ENCODE results near the gene THPO. TPM values are rescaled to one million over a fixed set of nuclear protein-coding genes. Genes with fewer than 3 reads are reported as not detected.
"Not testable (repeated sequence)": the region's sequence is repeated elsewhere in the genome, so short reads cannot be mapped to it uniquely, and the experiment has no call there.

The THPO gene
- total RNA-seq, 2 donors from 2014 or later, result not detected

DNA sequence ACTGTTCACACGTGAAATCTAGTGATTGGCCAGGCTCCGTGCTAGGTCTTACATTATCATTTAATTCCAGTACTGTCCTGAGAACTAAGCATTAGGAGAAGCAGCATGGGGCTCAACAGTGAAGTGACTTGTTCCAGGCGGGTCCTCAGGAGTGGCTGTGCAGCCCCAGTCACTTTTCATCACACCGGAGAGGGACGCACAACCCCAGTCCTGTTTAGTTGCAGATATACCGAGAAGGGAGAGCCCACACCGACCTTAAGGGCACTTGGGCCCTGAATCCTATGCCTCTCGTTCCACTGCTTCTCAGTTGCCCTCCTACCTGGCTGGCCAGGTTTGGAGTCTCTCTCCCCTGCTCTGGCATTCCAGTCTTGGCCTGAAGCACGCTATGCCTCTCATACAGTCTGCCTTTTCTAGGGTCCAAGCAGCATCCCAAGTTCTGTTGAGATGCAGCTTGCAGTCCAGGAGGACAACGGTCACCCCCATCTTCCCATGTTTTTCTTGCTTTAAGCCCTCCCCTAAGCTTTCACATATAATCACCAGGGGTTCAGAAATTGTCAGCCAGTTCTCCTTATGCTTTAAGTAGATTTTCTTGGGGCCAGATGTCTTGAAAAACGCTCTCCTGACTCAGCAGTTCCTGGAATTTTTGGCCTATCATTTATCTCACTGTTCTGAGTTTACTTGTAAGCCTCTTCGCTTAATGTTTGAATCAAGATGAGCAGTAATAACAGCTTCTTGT is 30.5 kb downstream of the THPO start:
- Mint-ChIP-seq H3K27ac (no peak overlapping the region), H3K36me3 (ENCODE audit: insufficient read depth in 2 of 2) (peaks cover 0 to 1% of the 10 kb centered on the region in 2 donors), H3K27me3 (ENCODE audit: low read depth) (no peaks in the 10 kb centered on the region), H3K9me3 (no peaks in the 10 kb centered on the region), H3K4me1 (ENCODE audit: low read depth) (peaks cover 5% of the 10 kb centered on the region), H3K4me3 (no peak overlapping the region)
- no peak for DNase-seq
- no peak for ATAC-seq (replicated peaks in 1 of 2)

DNA sequence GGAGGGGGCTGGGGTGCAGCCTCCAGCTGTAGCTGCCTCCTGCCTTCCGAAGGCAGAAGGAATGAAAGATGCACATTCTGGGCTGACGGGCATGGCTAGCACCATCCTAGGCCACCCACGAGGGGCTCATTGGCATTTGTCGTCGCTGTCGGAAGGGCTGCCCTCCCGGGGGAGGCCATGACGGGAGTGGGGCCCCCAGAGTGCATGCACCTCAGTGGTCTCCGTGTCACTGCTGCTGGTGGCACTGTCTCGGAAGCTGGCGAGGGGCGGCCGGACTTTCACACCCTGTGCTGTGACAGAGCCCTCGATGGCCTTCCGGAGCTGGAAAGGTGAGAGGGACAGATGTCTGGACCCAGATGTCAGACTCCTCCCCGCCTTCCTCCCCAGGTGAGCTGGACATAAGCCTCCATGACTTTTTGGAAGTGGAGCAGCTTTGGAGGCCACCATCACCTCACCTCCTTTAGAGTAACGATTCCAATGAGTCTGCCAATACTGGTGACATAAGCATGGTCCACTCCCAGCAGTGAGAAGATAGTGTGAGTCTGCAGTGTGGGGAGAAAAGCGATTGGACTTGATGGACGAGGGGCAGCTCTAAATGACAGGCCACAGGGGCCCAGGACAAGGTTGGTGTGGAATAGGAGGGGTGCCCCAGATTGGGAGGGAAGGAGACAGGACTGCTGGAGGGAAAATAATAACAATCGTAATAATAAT is 31.4 kb downstream of the THPO start:
- Mint-ChIP-seq H3K9me3 (no peaks in the 10 kb centered on the region), H3K27ac (no peak overlapping the region), H3K27me3 (ENCODE audit: low read depth) (no peaks in the 10 kb centered on the region), H3K36me3 (ENCODE audit: insufficient read depth in 2 of 2) (peaks cover 0 to 1% of the 10 kb centered on the region in 2 donors), H3K4me3 (no peak overlapping the region), H3K4me1 (ENCODE audit: low read depth) (peaks cover 5% of the 10 kb centered on the region)
- DNase-seq, result no peak
- no peak for ATAC-seq (replicated peaks in 1 of 2)

DNA sequence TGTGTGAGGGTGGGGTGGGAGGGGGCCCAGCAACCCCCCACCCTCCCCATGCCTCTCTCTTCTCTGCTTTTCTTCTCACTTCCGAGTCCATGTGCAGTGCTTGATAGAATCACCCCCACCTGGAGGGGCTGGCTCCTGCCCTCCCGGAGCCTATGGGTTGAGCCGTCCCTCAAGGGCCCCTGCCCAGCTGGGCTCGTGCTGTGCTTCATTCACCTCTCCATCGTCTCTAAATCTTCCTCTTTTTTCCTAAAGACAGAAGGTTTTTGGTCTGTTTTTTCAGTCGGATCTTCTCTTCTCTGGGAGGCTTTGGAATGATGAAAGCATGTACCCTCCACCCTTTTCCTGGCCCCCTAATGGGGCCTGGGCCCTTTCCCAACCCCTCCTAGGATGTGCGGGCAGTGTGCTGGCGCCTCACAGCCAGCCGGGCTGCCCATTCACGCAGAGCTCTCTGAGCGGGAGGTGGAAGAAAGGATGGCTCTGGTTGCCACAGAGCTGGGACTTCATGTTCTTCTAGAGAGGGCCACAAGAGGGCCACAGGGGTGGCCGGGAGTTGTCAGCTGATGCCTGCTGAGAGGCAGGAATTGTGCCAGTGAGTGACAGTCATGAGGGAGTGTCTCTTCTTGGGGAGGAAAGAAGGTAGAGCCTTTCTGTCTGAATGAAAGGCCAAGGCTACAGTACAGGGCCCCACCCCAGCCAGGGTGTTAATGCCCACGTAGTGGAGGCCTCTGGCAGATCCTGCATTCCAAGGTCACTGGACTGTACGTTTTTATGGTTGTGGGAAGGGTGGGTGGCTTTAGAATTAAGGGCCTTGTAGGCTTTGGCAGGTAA is 32.5 kb downstream of the THPO start:
- ATAC-seq (replicated peaks in 1 of 2) (peak in 1 of 2 donors; percentile 29), DNase-seq (no peak)
- Mint-ChIP-seq H3K9me3 (no peaks in the 10 kb centered on the region), H3K27me3 (ENCODE audit: low read depth) (no peaks in the 10 kb centered on the region), H3K36me3 (ENCODE audit: insufficient read depth in 2 of 2) (peaks cover 0 to 1% of the 10 kb centered on the region in 2 donors), H3K4me3 (no peak overlapping the region), H3K27ac (no peak overlapping the region), H3K4me1 (ENCODE audit: low read depth) (peaks cover 5% of the 10 kb centered on the region)

DNA sequence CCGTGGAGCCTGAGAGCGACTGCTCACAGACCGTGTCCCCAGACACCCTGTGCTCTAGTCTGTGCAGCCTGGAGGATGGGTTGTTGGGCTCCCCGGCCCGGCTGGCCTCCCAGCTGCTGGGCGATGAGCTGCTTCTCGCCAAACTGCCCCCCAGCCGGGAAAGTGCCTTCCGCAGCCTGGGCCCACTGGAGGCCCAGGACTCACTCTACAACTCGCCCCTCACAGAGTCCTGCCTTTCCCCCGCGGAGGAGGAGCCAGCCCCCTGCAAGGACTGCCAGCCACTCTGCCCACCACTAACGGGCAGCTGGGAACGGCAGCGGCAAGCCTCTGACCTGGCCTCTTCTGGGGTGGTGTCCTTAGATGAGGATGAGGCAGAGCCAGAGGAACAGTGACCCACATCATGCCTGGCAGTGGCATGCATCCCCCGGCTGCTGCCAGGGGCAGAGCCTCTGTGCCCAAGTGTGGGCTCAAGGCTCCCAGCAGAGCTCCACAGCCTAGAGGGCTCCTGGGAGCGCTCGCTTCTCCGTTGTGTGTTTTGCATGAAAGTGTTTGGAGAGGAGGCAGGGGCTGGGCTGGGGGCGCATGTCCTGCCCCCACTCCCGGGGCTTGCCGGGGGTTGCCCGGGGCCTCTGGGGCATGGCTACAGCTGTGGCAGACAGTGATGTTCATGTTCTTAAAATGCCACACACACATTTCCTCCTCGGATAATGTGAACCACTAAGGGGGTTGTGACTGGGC is 33.3 kb downstream of the THPO start:
- Mint-ChIP-seq H3K9me3 (no peaks in the 10 kb centered on the region), H3K27ac (no peak overlapping the region), H3K36me3 (ENCODE audit: insufficient read depth in 2 of 2) (peaks cover 0 to 1% of the 10 kb centered on the region in 2 donors), H3K4me3 (no peak overlapping the region), H3K27me3 (ENCODE audit: low read depth) (no peaks in the 10 kb centered on the region), H3K4me1 (ENCODE audit: low read depth) (peaks cover 5% of the 10 kb centered on the region)
- ATAC-seq (replicated peaks in 1 of 2) (no peak), DNase-seq (no peak)

DNA sequence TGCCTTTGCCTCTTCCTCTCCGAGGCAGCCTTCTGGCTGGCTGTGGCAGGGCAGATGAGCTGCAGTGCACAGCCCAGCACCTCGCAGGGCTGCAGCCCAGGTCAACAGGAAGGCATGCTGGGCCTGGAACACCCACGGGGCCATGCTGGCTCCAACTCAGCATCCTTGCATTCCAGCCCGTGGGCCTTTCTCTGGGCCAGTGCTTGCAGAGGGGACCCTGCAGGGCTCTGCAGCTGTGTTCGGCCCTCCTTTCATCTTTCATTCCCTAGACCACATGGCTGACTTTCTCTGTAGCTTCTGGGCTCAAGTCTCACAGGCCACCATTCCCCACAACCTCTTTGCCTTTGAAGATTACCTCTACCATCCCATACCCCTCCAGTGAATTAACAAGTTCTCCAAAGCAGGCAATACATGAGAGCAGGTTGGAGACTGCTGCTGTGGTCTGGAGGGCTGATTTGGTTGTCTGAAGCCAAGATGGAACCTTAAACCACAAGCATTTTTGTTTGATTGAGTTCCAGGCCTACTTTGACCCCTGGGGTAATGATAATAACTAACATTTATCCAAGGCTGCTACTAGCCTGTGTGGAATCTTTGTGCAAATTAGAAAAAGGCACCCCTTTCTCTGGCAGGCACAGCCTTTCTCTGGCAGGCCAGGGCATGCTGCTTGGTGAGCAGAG is 34.7 kb downstream of the THPO start:
- Mint-ChIP-seq H3K4me3 (no peak overlapping the region), H3K9me3 (no peaks in the 10 kb centered on the region), H3K27ac (no peak overlapping the region), H3K36me3 (ENCODE audit: insufficient read depth in 2 of 2) (peaks cover 0 to 1% of the 10 kb centered on the region in 2 donors), H3K4me1 (ENCODE audit: low read depth) (peaks cover 5% of the 10 kb centered on the region), H3K27me3 (ENCODE audit: low read depth) (no peaks in the 10 kb centered on the region)
- ATAC-seq (replicated peaks in 1 of 2) (no peak), DNase-seq (no peak)

DNA sequence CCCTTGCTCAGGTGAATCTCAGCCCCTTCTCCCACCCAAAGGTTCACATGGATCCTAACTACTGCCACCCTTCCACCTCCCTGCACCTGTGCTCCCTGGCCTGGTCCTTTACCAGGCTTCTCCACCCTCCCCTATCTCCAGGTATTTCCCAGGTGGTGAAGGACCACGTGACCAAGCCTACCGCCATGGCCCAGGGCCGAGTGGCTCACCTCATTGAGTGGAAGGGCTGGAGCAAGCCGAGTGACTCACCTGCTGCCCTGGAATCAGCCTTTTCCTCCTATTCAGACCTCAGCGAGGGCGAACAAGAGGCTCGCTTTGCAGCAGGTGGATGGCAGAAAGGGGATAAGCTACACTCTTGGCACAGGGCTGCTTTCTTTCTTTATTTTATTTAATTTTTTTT is 36.1 kb downstream of the THPO start:
- Mint-ChIP-seq H3K4me1 (ENCODE audit: low read depth) (peaks cover 15% of the 10 kb centered on the region), H3K27me3 (ENCODE audit: low read depth) (no peaks in the 10 kb centered on the region), H3K4me3 (no peak overlapping the region), H3K9me3 (no peaks in the 10 kb centered on the region), H3K36me3 (ENCODE audit: insufficient read depth in 2 of 2) (peaks cover 0 to 1% of the 10 kb centered on the region in 2 donors), H3K27ac (no peak overlapping the region)
- no peak for DNase-seq
- ATAC-seq (replicated peaks in 1 of 2), result no peak

DNA sequence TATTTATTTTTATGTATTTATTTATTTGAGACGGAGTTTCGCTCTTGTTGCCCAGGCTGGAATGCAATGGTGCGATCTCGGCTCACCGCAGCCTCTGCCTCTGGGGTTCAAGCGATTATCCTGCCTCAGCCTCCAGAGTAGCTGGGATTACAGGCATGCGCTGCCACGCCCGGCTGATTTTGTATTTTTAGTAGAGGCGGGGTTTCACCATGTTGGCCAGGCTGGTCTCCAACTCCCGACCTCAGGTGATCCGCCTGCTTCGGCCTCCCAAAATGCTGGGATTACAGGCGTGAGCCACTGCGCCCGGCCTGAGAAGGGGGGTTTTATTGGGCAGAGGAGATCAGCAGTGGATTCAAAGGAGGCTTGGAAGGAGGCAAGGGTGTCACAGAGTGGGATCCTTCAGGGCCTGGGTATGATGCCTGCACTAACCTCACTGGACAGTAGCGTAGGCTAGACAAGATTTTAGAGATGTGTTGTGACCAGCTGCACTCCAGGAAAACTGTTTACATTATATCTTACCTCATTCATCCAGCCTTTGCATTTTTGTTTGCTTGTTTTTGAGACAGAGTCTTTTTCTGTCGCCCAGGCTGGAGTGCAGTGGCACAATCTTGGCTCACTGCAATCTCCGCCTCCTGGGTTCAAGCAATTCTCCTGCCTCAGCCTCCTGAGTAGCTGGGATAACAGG is 38.4 kb downstream of the THPO start:
- DNase-seq; H3K27ac Mint-ChIP-seq; H3K27me3 Mint-ChIP-seq (ENCODE audit: low read depth); H3K4me3 Mint-ChIP-seq; ATAC-seq (replicated peaks in 1 of 2); H3K36me3 Mint-ChIP-seq (ENCODE audit: insufficient read depth in 2 of 2); H3K9me3 Mint-ChIP-seq: not testable (repeated sequence)
- peaks cover 31% of the 10 kb centered on the region for H3K4me1 Mint-ChIP-seq (ENCODE audit: low read depth)

DNA sequence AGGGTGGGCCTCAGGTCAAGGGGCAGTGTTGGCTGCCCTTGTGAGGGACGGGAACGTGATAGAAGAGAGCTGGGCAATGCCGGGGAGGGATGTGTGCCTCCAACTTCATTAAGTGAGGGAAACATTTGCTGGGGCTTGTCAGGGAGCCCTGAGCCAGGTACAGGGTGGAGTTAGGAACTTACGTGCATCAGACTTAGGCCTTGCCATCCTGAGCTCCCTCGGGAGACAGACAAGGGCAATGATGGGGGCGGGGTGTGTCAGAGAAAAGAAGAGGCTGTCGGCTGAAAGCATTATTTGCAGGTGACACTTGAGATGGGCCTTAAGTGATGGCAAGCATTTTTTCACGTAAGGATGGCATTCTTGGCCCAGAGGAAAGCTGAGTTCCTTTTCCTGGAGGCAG is 39.0 kb downstream of the THPO start:
- DNase-seq (no peak), ATAC-seq (replicated peaks in 1 of 2) (no peak)
- peaks cover 37% of the 10 kb centered on the region for H3K4me1 Mint-ChIP-seq (ENCODE audit: low read depth)
- H3K4me3 Mint-ChIP-seq, result peak overlapping the region in 1 of 2 donors; percentile 18
- no peak overlapping the region for H3K27ac Mint-ChIP-seq
- peaks cover 2 to 4% of the 10 kb centered on the region in 2 donors for H3K36me3 Mint-ChIP-seq (ENCODE audit: insufficient read depth in 2 of 2)
- no peaks in the 10 kb centered on the region for H3K9me3 Mint-ChIP-seq
- H3K27me3 Mint-ChIP-seq (ENCODE audit: low read depth), result no peaks in the 10 kb centered on the region

DNA sequence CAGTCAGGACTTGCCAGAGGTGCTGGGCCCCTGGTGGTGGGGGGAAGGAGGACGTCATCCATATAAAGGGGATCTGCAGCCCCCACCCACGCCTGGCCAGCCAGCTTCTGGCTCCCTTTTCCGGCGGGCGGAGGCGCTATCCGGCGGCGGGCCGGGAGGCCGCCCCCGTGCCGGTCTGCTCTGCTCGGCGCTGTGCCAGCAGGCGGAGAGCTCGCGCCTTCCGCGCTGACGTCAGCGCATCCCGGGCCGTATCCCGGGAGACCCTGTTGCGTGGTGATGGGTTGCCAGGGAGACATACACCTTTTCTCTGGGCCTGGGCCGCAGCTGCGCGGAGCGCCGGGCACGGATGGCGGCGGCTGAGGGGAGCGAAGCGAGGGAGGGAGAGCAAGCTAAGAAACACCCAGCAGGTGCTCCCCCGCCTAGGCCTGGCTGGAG is 39.5 kb downstream of the THPO start:
- no peak overlapping the region for H3K27ac Mint-ChIP-seq
- H3K4me1 Mint-ChIP-seq (ENCODE audit: low read depth), result peaks cover 42% of the 10 kb centered on the region
- peaks cover 3 to 4% of the 10 kb centered on the region in 2 donors for H3K36me3 Mint-ChIP-seq (ENCODE audit: insufficient read depth in 2 of 2)
- H3K4me3 Mint-ChIP-seq, result peak overlapping the region; percentile 13 to 18
- no peaks in the 10 kb centered on the region for H3K27me3 Mint-ChIP-seq (ENCODE audit: low read depth)
- ATAC-seq (replicated peaks in 1 of 2), result no peak
- H3K9me3 Mint-ChIP-seq, result no peaks in the 10 kb centered on the region
- no peak for DNase-seq

DNA sequence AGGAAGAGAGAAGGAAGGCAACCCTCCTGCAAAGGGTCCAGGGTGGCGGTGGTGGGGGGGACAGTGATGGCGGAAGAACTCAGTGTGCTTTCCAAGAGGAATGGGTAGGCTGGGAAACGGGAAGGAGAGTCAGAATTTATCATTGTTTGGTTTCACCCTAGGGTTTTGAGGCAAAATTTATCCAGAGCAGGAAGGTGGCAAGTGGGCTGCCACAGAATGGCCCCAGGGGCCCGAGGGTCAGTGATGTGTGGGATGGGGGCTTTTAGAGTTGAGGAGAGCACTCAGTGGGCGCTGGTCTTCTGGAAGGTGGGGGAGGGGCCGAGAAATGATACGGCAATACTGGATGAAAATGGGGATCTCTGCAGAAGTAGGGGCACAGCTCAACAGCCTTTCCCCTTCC is 40.0 kb downstream of the THPO start:
- DNase-seq (no peak), ATAC-seq (replicated peaks in 1 of 2) (no peak)
- Mint-ChIP-seq H3K4me3 (peak overlapping the region in 1 of 2 donors; percentile 11), H3K27me3 (ENCODE audit: low read depth) (no peaks in the 10 kb centered on the region), H3K4me1 (ENCODE audit: low read depth) (peaks cover 47% of the 10 kb centered on the region), H3K36me3 (ENCODE audit: insufficient read depth in 2 of 2) (peaks cover 6 to 7% of the 10 kb centered on the region in 2 donors), H3K27ac (peak overlapping the region; percentile 4), H3K9me3 (no peaks in the 10 kb centered on the region)

DNA sequence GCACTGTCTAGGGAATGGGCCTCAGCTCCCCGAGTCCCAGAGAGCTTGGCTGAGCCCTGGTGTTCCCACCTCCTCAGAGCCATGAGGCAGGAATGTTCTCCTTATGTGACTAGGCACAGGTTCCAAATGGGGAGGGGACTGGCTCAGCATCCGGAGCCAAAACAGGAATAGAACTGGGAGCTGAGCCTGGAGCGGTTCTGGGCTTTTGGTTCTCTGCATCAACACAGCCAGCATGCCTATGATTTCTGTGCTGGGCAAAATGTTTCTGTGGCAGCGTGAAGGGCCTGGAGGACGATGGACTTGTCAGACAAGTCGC is 40.6 kb downstream of the THPO start, which contains the start of gene FAM131A:
Gene FAM131A (plus strand): TSS at position 202 of the 316 bp plus-strand sequence. CDS start 31 bp downstream, at position 233.
- Mint-ChIP-seq H3K4me3 (peak within 1 kb of the TSS; percentile 90 to 92), H3K36me3 (ENCODE audit: insufficient read depth in 2 of 2) (peaks cover 10 to 13% of the 10 kb centered on the region in 2 donors), H3K4me1 (ENCODE audit: low read depth) (peaks cover 54% of the 10 kb centered on the region), H3K27me3 (ENCODE audit: low read depth) (no peaks in the 10 kb centered on the region), H3K27ac (peak within 1 kb of the TSS; percentile 83), H3K9me3 (no peaks in the 10 kb centered on the region)
- DNase-seq, result no peak
- no peak for ATAC-seq (replicated peaks in 1 of 2)
